A673 (cell line): ENCODE results near the gene DEDD. TPM values are rescaled to one million over a fixed set of nuclear protein-coding genes. Genes with fewer than 3 reads are reported as not detected.

Experiments used
- BruUV-seq: library from RNA; stranded (reverse); fragments of 400-500 nt; replicated peaks from 2 replicates; lab custom pipeline; 2021; lab: Mats Ljungman, UMichigan
- CTCF ChIA-PET: fragments of 300-600 bp; sonication (Branson Sonifier 250); formaldehyde crosslinking; loops from one replicate; lab custom pipeline; 2022; ENCODE audit warnings: antibody characterized with exemption; lab: Charles Lee
- POLR2A ChIA-PET: fragments of 300-600 bp; sonication (Branson Sonifier 250); formaldehyde crosslinking; loops from one replicate; lab custom pipeline; 2022; ENCODE audit warnings: antibody characterized with exemption; ENCODE audit not compliant: low non-redundant PET; lab: Charles Lee
- DNase-seq: peaks from one replicate; pipeline ENCODE4 v3.0.0-alpha.2; 2015; ENCODE audit warnings: low spot score
- H3K27ac ChIP-seq: fragments of 200-600 bp; sonication (generic); 2 replicates; pipeline ENCODE4 v1.5.1; 2016; ENCODE audit warnings: mixed run types, low read depth, mild to moderate bottlenecking, mixed read lengths, antibody characterized with exemption, low read length; ENCODE audit not compliant: poor library complexity, severe bottlenecking
- H3K27me3 ChIP-seq: fragments of 200-600 bp; sonication (generic); replicated peaks from 2 replicates; pipeline ENCODE4 v1.6.1; 2017; ENCODE audit warnings: mixed run types, low read depth, mild to moderate bottlenecking, mixed read lengths, antibody characterized with exemption, low read length; ENCODE audit not compliant: insufficient read depth, poor library complexity
- H3K36me3 ChIP-seq: fragments of 200-600 bp; sonication (generic); 2 replicates; pipeline ENCODE4 v1.6.1; 2016; ENCODE audit warnings: mixed run types, mild to moderate bottlenecking, mixed read lengths, antibody characterized with exemption, low read length; ENCODE audit not compliant: insufficient read depth, poor library complexity, severe bottlenecking
- H3K4me1 ChIP-seq: fragments of 200-600 bp; sonication (generic); 2 replicates; pipeline ENCODE4 v1.6.1; 2017; ENCODE audit warnings: mixed run types, mild to moderate bottlenecking, mixed read lengths, antibody characterized with exemption, low read length; ENCODE audit not compliant: insufficient read depth, poor library complexity, severe bottlenecking
- H3K4me3 ChIP-seq: fragments of 200-600 bp; sonication (generic); 2 replicates; pipeline ENCODE4 v1.5.1; 2016; ENCODE audit warnings: low read depth, mixed run types, mild to moderate bottlenecking, mixed read lengths, low read length; ENCODE audit not compliant: poor library complexity, severe bottlenecking
- H3K9me3 ChIP-seq: fragments of 200-600 bp; sonication (generic); 2 replicates; pipeline ENCODE4 v1.6.1; 2016; ENCODE audit warnings: mixed run types, low read depth, mild to moderate bottlenecking, mixed read lengths, antibody characterized with exemption, low read length; ENCODE audit not compliant: poor library complexity, severe bottlenecking
- EZH2 ChIP-seq: fragments of 200-600 bp; sonication (generic); IDR thresholded peaks from 2 replicates; pipeline ENCODE4 v1.6.1; 2017; ENCODE audit warnings: borderline replicate concordance, low read depth, mild to moderate bottlenecking, mixed read lengths, antibody characterized with exemption, low read length; ENCODE audit not compliant: poor library complexity, severe bottlenecking
- intact Hi-C: fragments of 100-400 bp; cut with micrococcal nuclease; formaldehyde crosslinking; loops from one replicate; pipeline ENCODE4 v1.10.0; 2022; ENCODE audit not compliant: unreplicated experiment
- total RNA-seq: library from RNA; stranded (reverse); gene quantifications from 2 replicates; pipeline ENCODE4 v1.2.3, GENCODE V29; 2021
- TF ChIP-seq, protein P1 (sequence below): fragments of 300-800, 200-600 bp; sonication (generic); conservative IDR thresholded peaks from 2 replicates; pipeline ENCODE4 v1.5.1; 2017; ENCODE audit warnings: low read depth, mild to moderate bottlenecking, antibody characterized with exemption, low read length, moderate library complexity, mixed read lengths

Gene DEDD
- total RNA-seq, 1 experiment from 2014 or later: 54.6 TPM

DNA sequence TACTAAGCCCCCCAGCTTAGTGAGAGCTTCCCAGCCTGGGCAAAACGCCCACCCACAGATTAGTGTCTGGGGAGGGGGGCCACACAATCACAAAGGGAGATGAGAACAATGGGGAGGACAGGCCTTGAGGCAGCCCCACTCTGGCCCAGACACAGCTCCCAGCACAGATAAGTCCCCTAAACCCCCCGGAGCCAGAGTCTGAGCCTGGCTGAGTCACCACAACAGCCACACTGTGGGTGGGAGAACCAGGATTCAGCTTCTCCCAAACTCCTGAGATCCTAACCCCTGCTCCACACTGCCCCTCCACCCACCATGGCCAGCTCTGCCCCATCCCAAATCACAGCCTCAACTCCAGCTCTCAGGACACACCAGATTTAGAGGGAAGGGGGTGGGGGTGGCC is 47.3 kb downstream of the DEDD start:
- BruUV-seq: no TSS peak
- CTCF ChIA-PET: no interaction called here
- POLR2A ChIA-PET: interaction anchor here (0.7 kb wide), 1 partner anchor 39 kb away, joined by 4 read pairs; the partner anchor contains the start of gene USF1

DNA sequence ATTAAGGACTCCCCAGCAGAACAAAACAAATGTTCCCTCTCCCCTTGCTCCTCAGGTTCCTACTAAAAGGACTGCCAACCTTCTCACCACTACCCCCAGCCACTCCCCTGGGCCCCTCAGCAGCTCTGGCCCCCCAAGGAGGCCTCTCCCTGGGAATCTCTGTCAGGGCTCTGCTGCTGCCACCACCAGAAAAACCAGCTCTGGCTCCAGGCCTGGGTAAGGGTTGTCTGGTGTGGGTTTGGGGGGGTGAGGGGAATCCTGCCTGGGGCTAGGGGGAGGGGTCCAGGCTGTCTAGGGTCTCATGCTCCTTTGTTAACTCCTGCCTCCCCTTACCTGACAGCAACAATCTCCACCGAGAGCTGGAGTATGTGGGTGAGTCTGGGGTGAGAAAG is 47.9 kb downstream of the DEDD start:
- Histone ChIP-seq H3K36me3 (no peaks in the 10 kb centered on the region), H3K27ac (no peak overlapping the region), H3K4me1 (no peaks in the 10 kb centered on the region), H3K27me3 (no peaks in the 10 kb centered on the region), H3K4me3 (no peak overlapping the region), H3K9me3 (no peaks in the 10 kb centered on the region)
- no TSS peak for BruUV-seq
- TF ChIP-seq EZH2: no peak
- TF ChIP-seq, protein P1, sequence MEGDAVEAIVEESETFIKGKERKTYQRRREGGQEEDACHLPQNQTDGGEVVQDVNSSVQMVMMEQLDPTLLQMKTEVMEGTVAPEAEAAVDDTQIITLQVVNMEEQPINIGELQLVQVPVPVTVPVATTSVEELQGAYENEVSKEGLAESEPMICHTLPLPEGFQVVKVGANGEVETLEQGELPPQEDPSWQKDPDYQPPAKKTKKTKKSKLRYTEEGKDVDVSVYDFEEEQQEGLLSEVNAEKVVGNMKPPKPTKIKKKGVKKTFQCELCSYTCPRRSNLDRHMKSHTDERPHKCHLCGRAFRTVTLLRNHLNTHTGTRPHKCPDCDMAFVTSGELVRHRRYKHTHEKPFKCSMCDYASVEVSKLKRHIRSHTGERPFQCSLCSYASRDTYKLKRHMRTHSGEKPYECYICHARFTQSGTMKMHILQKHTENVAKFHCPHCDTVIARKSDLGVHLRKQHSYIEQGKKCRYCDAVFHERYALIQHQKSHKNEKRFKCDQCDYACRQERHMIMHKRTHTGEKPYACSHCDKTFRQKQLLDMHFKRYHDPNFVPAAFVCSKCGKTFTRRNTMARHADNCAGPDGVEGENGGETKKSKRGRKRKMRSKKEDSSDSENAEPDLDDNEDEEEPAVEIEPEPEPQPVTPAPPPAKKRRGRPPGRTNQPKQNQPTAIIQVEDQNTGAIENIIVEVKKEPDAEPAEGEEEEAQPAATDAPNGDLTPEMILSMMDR: no peak
- ChIA-PET POLR2A (interaction anchor here (0.7 kb wide), 1 partner anchor 39 kb away, joined by 4 read pairs; the partner anchor contains the start of gene USF1), CTCF (no interaction called here)
- intact Hi-C loops: no loop called here
- DNase-seq: no peak

More for the DNA sequence above, 47.3 kb downstream of the DEDD start:
- intact Hi-C loops: no loop called here
- Histone ChIP-seq H3K27ac (no peak overlapping the region), H3K27me3 (no peaks in the 10 kb centered on the region), H3K4me3 (no peak overlapping the region), H3K9me3 (no peaks in the 10 kb centered on the region), H3K4me1 (no peaks in the 10 kb centered on the region), H3K36me3 (no peaks in the 10 kb centered on the region)
- DNase-seq: no peak
- TF ChIP-seq, protein P1: no peak
- no peak for TF ChIP-seq EZH2

DNA sequence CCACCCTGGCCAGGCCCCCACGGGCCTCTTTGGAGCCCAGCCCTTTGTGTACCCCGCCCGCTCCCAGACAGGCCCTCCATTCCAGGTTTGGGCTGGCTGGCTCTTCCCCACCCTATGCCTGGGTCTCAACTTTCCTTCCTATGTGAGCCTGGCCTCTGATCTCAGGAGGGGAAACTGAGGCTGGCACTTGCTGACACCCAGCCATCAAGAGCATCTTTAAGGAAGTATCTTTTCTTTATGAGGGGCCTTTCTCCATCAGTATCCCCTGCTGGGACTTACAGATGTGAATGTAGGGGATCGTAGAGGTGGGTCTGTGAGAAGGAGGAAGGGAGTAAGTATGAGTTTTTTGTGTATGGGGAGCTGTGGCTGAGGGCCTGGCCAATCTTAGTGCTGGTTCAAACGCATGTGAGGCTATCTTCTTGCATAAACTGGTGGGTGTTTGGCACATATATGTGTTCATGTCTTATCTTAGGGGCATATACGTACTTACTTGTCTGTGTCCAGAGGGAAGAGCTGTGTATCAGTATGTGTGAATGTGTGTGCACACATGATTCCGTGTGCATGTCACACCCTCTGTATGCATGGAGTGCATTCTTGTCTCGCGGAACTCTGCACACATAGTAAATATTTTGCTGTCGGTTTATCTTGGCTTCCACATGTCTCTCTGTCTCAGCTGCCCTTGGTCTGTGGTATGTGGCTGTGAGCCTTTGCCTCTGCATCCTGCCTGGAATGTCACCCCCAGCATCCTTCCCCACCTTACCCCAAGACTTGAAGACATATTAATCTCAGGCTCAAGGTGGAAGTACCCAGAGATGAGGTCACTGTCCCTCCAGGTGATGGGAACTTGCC is 48.5 kb downstream of the DEDD start:
- POLR2A ChIA-PET: interaction anchor here (0.7 kb wide), 1 partner anchor 14 kb away, joined by 5 read pairs; no protein-coding TSS in a partner anchor
- TF ChIP-seq, protein P1: no peak
- no peak for TF ChIP-seq EZH2
- Histone ChIP-seq H3K9me3 (no peaks in the 10 kb centered on the region), H3K4me1 (no peaks in the 10 kb centered on the region), H3K36me3 (no peaks in the 10 kb centered on the region), H3K27me3 (no peaks in the 10 kb centered on the region), H3K27ac (no peak overlapping the region), H3K4me3 (no peak overlapping the region)
- CTCF ChIA-PET: no interaction called here
- no peak for DNase-seq
- intact Hi-C loops: no loop called here
- BruUV-seq: no TSS peak
